Measurements from ENCODE around the gene SPACA9.

GRCh38 chr9:132919614-132920268, 41.0 kb downstream of the SPACA9 start:
- TF ChIP-seq, protein P1, sequence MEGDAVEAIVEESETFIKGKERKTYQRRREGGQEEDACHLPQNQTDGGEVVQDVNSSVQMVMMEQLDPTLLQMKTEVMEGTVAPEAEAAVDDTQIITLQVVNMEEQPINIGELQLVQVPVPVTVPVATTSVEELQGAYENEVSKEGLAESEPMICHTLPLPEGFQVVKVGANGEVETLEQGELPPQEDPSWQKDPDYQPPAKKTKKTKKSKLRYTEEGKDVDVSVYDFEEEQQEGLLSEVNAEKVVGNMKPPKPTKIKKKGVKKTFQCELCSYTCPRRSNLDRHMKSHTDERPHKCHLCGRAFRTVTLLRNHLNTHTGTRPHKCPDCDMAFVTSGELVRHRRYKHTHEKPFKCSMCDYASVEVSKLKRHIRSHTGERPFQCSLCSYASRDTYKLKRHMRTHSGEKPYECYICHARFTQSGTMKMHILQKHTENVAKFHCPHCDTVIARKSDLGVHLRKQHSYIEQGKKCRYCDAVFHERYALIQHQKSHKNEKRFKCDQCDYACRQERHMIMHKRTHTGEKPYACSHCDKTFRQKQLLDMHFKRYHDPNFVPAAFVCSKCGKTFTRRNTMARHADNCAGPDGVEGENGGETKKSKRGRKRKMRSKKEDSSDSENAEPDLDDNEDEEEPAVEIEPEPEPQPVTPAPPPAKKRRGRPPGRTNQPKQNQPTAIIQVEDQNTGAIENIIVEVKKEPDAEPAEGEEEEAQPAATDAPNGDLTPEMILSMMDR (IDR thresholded peaks at IDR 0.05): no peak
- no peak for TF ChIP-seq POLR2A (IDR thresholded peaks at IDR 0.05)
